Left lung (tissue), 10 donors: ENCODE data around the gene RCAN3. TPM values are rescaled to one million over a fixed set of nuclear protein-coding genes. Genes with fewer than 3 reads are reported as not detected.

Experiments
- ATAC-seq: fragments of 200-7000 bp; cut with Tn5 transposase; one replicate; pipeline ENCODE4 v1.9.1; 2020; ENCODE audit warnings: moderate library complexity
- DNase-seq, 4 donors: peaks; one replicate each; pipeline ENCODE4 v3.0.0-alpha.2; 2013 to 2020
- H3K27ac ChIP-seq, 2 donors: fragments of 200-600 bp; sonication (generic) in 1 of 2; one replicate each; pipeline versions ENCODE4 v1.5.0 to v1.8.0; 2020 to 2021
- H3K27me3 ChIP-seq, 2 donors: fragments of 200-600 bp; sonication (generic) in 1 of 2; one replicate each; pipeline versions ENCODE4 v1.5.0 to v1.8.0; 2020 to 2021
- H3K36me3 ChIP-seq, 2 donors: fragments of 200-600 bp; sonication (generic) in 1 of 2; one replicate each; pipeline versions ENCODE4 v1.5.0 to v1.8.0; 2020 to 2021
- H3K4me1 ChIP-seq, 2 donors: fragments of 200-600 bp; one replicate each; pipeline ENCODE4 v1.8.0; 2021
- H3K4me3 ChIP-seq, 2 donors: fragments of 200-600 bp; sonication (generic) in 1 of 2; one replicate each; pipeline versions ENCODE4 v1.5.0 to v1.8.0; 2020 to 2021; ENCODE audit warnings: mild to moderate bottlenecking in 1 of 2
- H3K9me3 ChIP-seq, 2 donors: fragments of 200-600 bp; sonication (generic) in 1 of 2; one replicate each; pipeline versions ENCODE4 v1.5.0 to v1.8.0; 2020 to 2021
- CTCF ChIP-seq, 2 donors: fragments of 200-600 bp; sonication (generic) in 1 of 2; IDR thresholded peaks; one replicate each; pipeline versions ENCODE4 v1.5.0 to v1.8.0; 2021; ENCODE audit warnings: antibody characterized with exemption in 2 of 2
- intact Hi-C, 2 donors: fragments of 100-400 bp; cut with DNase I; formaldehyde crosslinking; loops; one replicate each; pipeline versions ENCODE4 v1.11.2 to v1.14.2; 2022
- polyA plus RNA-seq, 6 donors: library from polyadenylated mRNA; unstranded; fragments of 120-200 nt; gene quantifications; one replicate each; pipeline ENCODE4 v1.2.1, GENCODE V29; 2013; ENCODE audit not compliant: insufficient read length in 6 of 6
- total RNA-seq, 2 donors: library from RNA; stranded (reverse); fragmentation: NEBNext Ultra II Directional; extraction: Animal tissue kit (Norgen Biotek cat#: 25700); gene quantifications; one replicate each; pipeline ENCODE4 v1.2.1, GENCODE V29; 2021
- donor health status: DM: no; HTN: yes; CAD: no.
- donor health status: DM: no; HTN: no; CAD: no.

Gene RCAN3
- total and polyA plus RNA-seq, 8 donors = 8.1 to 15.1 (median 10.9) TPM

DNA sequence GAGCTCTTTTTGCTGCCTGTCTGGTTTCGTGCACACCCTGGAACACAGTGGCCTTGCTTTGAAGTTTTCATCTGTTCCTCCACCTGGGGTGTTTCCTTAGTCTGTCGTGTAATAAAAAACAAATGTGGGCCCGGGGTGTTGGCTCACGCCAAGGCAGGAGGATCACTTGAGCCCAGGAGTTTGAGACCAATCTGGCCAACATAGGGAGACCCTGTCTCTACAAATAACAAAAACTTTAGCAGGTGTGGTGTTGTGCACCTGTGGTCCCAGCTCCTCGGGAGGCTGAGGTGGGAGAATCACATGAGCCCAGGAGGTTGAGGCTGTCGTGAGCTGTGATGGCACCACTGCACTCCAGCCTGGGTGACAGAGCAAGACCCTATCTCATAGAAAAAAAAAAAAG is 57.7 kb downstream of the RCAN3 start:
- TF ChIP-seq CTCF (IDR thresholded peaks at IDR 0.05) = no peak
- DNase-seq = peak in 1 of 4 donors; percentile 3
- no peaks in the 10 kb centered on the region for H3K9me3 ChIP-seq
- no peak overlapping the region for H3K27ac ChIP-seq
- ATAC-seq = no peak
- no peak overlapping the region for H3K4me3 ChIP-seq
- peaks cover 5 to 27% of the 10 kb centered on the region in 2 donors for H3K4me1 ChIP-seq
- intact Hi-C loops = no loop called here
- peaks cover 11 to 40% of the 10 kb centered on the region in 2 donors for H3K27me3 ChIP-seq
- no peaks in the 10 kb centered on the region for H3K36me3 ChIP-seq

DNA sequence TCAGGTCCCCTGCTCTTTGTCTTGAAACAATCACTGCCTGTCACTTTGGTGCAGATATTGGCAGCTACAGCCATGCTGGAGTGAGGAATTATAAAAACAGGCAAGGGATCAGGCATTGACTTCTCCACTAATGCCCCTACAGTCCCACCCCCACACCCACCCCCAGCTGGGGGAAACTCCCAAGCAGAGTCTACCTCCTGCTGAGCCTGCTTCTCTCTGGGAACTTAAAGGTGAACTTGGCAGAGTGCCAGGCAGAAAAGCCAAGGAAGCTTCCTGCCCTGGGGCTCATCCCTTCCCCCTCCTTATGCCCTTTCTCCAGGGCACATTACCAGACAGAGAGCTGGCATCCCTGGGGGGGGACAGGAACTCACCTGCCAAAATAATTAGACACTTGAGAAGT is 60.0 kb downstream of the RCAN3 start:
- intact Hi-C loops = no loop called here
- H3K36me3 ChIP-seq = no peaks in the 10 kb centered on the region
- no peak overlapping the region for H3K4me3 ChIP-seq
- ATAC-seq (no peak), DNase-seq (peak in 1 of 4 donors; percentile 37)
- no peaks in the 10 kb centered on the region for H3K9me3 ChIP-seq
- TF ChIP-seq CTCF (IDR thresholded peaks at IDR 0.05) = no peak
- H3K27ac ChIP-seq = no peak overlapping the region
- peaks cover 5 to 13% of the 10 kb centered on the region in 2 donors for H3K4me1 ChIP-seq
- H3K27me3 ChIP-seq = peaks cover 0 to 18% of the 10 kb centered on the region in 2 donors

- no peaks in the 10 kb centered on the region for H3K36me3 ChIP-seq
- H3K9me3 ChIP-seq = no peaks in the 10 kb centered on the region
- H3K27ac ChIP-seq = no peak overlapping the region
- intact Hi-C loops = no loop called here
- DNase-seq = no peak
- TF ChIP-seq CTCF (IDR thresholded peaks at IDR 0.05) = no peak
- H3K4me1 ChIP-seq = no peaks in the 10 kb centered on the region
- peaks cover 0 to 13% of the 10 kb centered on the region in 2 donors for H3K27me3 ChIP-seq
- no peak for ATAC-seq
- H3K4me3 ChIP-seq = no peak overlapping the region
Measured at GRCh38 chr1:24564695-24565094, 62.1 kb downstream of the RCAN3 start.

DNA sequence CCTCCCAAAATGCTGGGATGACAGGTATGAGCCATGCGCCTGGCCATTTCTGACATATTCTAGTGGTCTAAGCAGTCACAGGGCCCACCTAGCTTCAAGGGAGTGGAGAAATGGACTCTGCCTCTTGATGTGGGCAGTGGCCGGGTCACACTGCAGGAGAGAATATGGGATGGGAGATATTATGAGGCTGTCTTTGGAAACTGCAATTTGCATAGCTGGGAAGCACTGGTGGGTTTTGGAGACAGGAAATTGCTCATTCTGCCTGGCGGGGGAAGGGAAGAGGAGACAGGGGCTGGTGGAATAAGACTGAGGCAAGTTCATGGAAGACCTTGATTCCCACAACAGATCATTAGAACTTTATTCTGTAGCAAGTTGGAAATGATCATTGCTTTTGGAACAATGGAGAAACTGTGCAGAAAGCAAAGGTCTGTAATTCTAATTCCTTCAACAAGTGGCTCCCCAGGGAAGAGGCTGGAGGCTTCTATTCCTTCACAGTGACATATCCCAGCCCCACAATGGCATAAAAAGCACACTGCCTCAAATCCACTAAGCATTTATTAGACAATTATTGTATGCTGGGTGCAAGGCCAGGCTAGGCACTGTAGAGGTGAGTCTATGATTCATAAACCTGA is 63.7 kb downstream of the RCAN3 start:
- Histone ChIP-seq H3K36me3 (no peaks in the 10 kb centered on the region), H3K27me3 (peaks cover 0 to 13% of the 10 kb centered on the region in 2 donors), H3K9me3 (no peaks in the 10 kb centered on the region), H3K4me3 (no peak overlapping the region), H3K27ac (no peak overlapping the region), H3K4me1 (no peaks in the 10 kb centered on the region)
- TF ChIP-seq CTCF (IDR thresholded peaks at IDR 0.05) = no peak
- DNase-seq (no peak), ATAC-seq (no peak)
- intact Hi-C loops = no loop called here

GRCh38 chr1:24567792-24568388 is 65.3 kb downstream of the RCAN3 start:
- no peaks in the 10 kb centered on the region for H3K4me1 ChIP-seq
- no peaks in the 10 kb centered on the region for H3K9me3 ChIP-seq
- DNase-seq (peak in 3 of 4 donors; percentile 72 to 81 (median 81)), ATAC-seq (peak; percentile 96)
- peak overlapping the region; percentile 33 to 57 for H3K27ac ChIP-seq
- no peaks in the 10 kb centered on the region for H3K36me3 ChIP-seq
- no peak for TF ChIP-seq CTCF (IDR thresholded peaks at IDR 0.05)
- intact Hi-C loops = no loop called here
- H3K27me3 ChIP-seq = peaks cover 0 to 5% of the 10 kb centered on the region in 2 donors
- H3K4me3 ChIP-seq = no peak overlapping the region
